HG02610 (cell line): ENCODE results near the gene LRRN4.

Source experiments
- ATAC-seq: cut with Tn5 transposase; IDR thresholded peaks from one replicate; pipeline ENCODE4 v1.9.1; 2021; ENCODE audit warnings: mild to moderate bottlenecking, moderate library complexity; ENCODE audit not compliant: unreplicated experiment

Gene LRRN4

DNA sequence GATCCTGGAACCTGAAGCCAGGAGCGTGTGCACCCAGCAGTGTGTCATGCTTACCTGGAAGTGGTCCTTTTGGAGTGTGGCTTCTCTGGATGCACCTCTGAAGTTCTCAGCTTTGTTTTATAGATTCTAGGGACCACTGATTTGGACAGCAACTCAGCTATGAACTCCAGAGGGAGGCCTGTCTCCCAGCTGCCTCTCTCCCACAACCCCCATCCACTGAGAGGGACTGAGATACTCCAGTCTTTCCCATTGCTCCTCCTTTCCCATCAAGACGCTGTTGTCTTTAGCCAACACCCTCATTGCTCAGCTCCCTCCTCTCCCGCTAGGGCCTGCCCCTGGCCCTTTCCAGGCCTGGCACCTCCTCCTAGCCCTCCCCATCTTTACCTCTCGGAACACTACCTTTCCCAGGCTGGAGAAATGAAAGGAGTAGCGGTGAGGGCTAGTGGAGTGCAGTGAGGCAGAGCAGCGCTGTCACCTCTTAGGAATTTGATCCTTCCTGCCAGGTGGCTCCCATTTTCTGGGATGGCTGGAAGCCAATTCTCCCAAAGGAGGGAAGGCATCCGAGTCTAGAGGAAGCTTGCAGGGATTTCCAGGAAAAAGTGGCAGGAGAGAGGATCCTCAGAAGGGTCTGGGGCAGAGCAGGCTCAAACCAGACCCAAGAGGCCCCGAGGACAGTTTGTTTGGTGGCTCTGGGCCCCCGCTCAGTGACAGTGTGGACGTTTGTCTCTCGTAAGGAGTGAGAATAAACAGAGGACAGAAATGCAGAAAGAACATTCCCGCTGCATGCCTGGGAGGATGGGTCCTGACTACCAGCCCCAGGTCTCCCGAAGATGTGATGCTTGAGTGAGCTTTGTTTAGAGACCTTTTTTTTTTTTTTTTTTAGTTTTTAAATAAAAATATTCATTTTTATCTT lies at the start of gene LRRN4:
Gene LRRN4 (minus strand): TSS at position 285 of the 913 bp plus-strand sequence. CDS start 1,261 bp downstream, outside the sequence.
- ATAC-seq = no peak

DNA sequence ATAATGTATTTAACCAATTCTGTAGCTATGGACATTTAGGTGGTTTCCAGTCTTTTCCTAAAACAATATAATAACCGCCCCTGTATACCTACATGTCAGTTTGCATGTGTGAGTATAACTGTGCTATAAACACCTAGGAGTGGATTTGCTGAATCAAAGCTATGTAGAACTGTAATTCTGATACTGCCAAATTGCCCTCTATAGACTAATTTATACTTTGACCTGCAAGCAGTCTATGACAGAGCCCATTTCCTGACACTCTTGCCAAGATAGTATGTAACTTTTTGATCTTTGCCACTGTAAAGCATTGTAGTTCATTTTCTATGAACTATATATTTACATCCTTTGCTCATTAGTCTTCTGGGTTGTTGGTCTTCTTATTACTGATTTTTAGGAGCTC lies 49.4 kb upstream of the LRRN4 start:
- no peak for ATAC-seq

DNA sequence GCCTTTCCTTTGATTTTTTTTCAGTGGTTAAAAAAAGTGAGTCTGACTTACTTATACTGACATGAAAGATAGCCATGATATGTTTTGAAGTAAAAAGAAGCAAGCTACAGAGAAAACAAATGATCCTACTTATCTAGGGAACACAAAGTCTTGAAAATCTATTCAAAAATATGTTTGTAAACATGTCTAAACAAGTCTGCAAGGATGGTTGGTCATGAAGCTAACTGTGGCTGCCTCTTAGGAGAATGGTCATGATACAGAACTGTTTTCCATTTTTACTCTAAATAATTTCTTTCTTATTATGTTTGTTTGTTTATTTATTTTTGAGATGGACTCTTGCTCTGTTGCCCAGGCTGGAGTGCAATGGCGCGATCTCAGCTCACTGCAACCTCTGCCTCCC lies 47.5 kb upstream of the LRRN4 start:
- no peak for ATAC-seq

DNA sequence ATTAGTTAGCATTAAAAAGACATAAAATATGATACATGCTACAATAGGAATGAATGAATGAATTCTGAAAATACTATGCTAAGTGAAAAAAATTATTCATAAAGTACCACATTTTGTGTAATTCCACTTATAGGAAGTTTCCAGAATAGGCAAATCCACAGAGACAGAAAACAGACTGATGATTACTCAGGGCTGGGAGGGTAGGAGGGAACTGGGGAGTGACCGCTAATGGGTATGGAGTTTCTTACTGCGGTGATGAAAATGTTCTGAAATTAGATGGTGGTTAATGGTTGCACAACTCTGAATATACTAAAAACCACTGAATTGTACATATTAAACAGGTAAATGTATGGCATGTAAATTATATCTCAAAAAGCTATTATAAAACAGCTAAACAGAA lies 46.4 kb upstream of the LRRN4 start:
- ATAC-seq = no peak

DNA sequence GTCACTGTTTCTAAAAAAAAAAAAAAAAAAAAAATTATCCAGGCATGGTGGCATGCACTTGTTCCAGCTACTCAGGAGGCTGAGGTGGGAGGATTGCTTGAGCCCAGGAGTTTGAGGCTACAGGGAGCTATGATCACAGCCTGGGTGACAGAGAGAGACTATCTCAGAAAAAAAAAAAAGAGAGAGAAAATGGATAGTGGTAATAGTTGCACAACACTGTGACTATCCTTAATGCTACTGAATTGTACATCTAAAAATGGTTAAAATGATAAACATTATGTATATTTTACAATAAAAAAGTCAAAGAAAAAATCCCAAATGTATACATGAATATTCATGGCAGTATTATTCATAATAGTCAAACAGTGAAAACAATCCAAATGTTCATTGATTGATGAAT lies 46.0 kb upstream of the LRRN4 start:
- no peak for ATAC-seq

DNA sequence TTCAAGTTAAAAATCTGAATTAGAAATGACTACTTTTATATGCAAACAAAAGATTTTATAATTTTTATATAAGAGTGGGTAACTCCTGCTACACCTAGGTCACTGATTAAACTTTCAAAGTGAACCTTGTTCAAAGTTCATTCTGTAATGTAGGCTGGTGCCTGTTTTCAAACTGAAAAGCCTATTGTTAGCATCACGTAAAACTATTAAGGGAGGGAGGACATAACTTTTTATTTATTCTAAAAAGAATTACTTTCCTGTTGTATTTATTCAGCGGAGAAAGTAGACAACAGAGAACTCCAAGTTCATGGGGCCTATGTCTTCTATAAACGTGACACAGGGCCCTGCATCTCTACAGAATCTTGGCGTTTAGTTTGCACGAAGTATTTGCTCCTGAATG lies 41.5 kb upstream of the LRRN4 start:
- no peak for ATAC-seq

DNA sequence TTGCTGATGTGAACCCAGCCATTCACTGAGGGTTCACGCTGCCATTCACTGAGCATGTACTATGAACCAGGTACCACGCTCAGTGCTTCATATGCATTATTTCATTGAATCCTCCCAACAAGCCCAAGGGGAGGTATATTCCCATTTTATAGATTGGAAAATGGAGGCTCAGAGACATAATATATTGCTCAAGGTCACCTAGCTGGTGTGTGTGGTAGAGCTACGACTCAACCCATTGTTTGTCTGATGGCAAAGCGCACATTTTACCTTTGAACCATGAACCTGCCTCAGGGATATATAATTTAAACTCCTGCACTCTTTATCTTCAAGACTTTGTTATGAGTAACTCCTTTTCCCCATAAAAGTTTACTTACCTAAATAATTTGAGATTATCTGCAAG lies 40.7 kb upstream of the LRRN4 start:
- ATAC-seq = no peak

DNA sequence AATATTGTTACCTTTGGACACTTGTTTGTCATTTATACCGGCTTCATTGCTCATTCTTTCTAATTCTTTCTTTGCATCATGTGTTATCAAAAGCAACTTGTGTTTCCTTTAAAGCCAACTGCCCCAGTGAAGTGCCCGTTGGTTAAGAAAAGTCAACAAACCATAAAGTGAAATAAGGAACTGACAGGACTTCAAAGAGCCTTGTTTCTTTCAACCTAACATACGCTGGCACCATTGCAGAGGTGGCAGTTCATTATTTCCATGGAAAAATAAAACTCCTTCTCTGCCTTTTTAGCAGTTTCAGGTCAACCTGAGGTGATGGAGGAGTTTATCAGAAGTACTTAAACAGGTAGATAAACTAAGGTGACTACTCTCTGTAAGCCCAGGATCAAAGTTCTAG lies 40.2 kb upstream of the LRRN4 start:
- no peak for ATAC-seq

DNA sequence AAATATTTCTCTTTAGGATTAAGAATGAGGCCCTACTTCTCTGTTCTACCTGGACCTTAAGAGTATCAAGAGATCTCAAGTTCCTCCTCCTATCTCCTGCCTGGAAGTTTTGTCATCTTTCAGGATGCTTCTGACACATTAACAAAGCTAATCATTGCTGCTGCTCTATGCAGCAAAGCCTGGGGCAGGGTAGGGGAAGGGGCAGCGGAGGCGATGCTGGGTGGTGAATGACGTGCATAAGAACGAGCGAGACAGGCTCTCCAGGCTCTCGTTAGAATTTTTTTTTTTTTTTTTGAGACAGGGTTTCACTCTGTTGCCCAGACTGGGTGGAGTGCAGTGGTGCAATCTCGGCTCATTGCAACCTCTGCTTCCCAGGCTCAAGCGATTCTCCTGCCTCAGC lies 37.8 kb upstream of the LRRN4 start:
- no peak for ATAC-seq

DNA sequence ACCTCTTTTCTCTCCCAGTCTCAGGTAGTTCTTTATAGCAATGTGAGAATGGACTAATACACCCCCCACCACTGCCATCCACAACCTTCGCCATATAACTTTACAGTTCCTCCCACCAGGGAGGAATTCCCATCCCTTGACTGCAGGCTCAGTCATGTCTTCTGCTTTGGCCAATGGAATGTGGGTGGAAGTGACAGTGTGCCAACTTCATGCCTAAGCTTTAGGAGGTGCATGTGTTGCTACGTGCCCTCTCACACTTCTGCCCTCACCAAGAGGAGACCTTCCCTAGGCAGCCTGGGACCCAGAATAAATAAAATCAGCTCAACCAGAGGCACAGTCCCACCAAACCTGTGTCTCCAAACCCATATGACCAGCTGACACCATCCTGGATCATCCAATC lies 33.0 kb upstream of the LRRN4 start:
- ATAC-seq = no peak

DNA sequence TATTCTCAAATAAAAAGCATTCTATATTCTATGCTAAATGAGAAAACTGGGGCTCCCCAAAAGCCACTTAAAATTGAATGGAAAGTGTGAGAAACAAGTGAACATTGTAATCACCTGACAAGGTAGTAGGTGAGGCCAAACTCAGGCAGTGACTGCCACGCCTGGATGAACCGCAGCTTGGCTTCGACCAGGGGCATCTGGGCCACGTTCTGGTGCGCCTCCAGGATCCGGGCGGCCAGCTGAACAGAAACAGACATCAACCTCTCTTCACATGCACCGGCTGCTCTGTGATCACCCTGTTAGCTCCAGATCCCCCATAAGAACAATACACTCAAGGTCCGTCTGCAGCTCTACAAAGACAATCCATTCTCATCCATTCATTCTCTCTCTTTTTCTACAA lies 30.1 kb upstream of the LRRN4 start:
- ATAC-seq = no peak

DNA sequence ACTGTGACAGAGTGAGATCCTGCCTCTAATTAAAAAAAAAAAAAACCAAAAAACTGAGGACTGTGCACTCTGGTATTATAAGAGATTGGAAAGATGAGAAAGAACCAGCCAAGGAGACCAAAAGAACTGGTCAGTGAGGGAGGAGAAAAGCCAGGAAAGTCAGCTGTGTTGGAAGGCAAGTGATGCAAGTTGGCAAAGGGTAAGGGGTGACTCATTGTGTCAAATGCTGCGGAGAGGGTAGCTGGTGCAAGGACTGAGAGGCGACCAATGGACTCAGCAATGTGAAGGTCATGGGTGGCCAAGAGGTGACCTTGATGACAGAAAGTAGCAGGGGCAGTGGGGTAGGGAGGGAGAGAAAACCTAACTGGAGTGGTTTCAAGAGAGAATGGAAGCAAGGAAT lies 27.4 kb upstream of the LRRN4 start:
- ATAC-seq = no peak

DNA sequence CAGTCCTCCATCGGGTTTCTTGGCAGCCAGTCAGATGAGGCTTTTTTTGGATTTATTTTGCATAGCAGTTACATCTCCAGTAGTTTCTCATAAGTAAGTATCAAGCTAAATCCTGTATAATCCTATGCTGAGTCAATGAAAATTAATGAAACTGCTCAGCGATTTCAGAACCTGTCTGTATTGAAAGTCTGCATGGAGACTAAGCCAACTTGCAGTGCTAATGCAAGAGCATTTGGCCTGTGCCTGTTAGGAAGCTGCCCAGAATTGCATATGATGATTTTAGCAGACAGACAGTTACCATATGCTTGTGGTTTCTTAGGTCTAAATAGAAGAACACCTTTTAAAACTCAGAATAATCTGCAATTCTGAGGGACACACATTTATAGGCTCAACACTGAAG lies 25.2 kb upstream of the LRRN4 start:
- no peak for ATAC-seq

DNA sequence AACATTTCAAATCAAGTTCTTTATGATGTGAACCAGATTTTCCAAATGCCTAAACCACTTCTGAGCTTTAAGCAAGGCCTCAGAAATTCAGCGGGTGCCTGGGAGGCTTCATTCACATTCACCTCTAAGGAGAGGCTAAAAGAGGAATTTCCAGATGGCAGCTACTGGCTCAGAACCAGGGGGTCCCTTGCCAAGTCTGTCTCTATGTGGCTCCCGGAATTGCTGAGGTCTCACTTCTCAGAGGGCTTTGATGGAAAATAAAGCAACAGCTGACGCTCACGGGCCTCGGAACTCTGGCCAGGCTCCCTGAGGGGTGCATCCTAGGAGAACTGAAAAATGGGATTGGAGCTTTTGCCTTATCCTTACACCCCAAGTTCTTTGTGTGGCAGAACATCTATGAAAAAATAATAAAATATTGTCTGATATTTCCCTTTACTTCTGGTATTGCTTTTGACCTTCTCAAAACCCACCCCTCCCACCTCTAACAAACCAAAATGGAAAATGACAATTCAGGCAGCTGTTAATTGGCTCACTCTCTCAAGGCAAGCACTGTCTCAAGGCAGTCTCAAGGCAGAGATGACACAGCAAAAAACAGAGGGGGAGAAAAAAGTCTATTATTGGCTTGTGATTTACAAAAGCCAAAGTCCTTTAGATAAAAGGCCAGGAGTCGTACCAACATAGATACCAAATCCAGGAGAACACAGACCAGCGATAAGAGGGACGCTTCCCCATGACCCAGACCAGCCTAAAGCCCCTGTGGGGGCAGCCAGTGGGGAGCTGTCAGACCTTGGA lies 21.8 kb upstream of the LRRN4 start:
- ATAC-seq = no peak

DNA sequence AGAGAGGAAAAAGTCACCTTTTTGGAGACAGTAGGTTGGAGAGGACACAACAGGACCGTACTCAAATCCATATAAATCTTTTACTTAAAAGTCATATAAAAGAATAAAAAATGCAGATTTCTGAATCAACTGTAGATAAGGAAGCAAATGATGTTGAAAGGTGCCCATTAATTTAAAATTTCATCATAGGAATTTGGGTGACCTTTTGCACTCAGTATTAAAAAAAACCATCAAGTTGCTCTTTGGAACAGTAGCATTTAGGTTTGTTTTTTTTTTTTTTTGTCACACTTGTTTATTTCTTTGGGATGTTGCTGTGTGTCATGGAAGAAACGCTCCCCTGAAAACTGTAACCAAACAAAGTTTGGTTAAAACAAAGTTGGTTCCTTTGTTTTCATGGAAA lies 20.9 kb upstream of the LRRN4 start:
- ATAC-seq = no peak

DNA sequence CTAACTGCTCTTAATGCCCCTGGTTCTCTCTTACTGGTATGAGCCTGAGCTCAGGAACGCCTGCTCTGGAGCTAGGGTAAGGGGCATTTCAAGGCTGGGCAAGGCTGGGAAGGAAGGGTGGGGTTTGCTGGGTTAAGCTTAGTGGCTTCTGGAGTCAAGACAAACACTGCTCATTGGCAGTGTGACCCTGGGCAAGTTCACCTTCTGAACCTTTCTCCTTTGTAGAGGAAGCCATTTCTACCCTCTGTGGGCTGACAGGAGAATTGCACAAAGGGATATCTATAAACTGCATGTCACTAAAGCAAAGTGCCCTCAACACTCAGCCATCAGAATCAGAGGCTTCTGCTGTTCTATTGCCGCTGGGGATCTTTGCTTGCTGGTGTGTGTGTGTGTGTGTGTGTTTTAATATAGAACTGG lies 20.3 kb upstream of the LRRN4 start:
- ATAC-seq = peak; percentile 56

DNA sequence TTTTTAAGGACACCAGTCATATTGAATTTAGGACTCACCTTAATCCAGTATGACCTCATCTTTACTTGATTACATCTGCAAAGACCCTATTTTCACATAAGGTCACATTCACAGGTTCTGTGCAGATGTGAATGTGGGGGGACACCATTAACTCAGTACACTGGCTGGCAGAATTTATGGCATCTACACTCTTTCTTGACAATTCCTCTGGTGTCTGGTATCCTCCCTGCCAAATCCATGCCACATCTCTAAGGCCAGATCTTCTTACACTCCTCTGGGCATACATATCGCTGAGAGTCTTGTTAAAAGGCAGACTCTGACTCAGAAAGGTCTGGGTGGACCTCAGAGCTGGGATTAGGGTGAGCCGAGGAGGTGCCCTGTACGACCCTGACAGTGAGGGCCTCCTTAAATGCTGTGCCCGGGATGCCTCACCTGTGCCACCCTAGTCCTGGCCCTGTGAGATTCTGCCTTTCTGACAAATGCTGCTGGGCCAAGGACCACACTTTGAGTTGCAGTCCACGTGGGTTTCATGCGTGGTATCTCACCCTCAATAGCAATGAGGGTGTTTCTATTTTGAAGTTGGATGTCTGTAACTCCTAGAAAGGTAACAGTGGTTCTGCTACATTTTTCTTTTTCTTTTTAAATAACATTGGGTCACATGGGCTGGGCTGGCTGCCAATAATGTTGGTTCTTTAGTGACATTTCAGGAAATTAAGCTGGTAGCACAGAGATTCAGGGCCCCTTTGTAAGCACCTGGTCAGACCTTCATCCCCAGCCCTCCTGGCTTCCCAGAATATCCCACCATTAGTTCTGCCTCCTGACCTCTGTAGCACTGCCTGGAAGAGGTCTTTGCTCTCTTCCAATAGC lies 17.2 kb upstream of the LRRN4 start:
- ATAC-seq = no peak

DNA sequence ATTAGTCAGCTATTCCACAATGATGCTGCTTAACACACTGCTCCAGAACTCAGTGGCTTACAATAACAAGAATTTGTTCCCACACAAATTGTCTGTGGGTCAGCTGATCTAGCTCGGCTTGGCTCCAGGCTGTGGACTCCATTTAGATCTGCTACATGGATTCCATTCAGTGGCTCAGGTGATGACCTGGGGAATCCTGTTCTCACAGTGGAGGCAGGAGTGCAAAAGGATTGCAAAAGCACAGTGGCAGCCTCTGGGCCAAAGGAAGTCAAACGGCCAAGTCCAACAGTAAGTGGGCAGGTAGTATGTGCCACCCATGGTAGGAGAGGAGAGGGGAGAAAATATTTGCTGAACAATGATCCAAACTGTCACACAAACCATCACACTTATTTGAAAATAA lies 15.8 kb upstream of the LRRN4 start:
- ATAC-seq = no peak

DNA sequence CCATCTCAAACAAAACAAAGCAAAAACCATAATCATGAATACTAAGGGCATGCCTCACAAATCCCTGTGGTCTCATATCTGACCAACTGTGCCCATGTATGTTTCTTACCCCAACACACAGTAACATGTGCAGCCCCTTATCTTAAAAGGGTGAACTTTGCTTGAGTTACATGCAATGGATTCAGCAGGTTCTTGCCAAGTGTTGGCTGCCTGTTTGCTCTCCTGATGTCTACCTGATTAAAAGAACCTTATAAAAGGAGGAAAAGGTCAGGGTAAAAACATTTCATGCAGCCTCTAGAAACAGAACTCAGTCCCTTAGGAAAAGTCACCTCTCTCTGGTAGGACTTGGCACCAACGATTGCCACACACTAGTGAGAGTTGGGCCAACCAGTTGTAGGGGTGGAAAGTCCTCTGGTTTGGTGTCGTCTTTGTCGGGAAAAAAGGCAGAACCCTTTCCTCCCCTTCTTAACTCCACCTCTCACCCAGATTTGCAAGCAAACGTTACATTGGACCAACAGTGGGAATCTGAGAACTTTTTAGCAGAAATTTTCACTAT lies 14.0 kb upstream of the LRRN4 start:
- ATAC-seq = no peak

DNA sequence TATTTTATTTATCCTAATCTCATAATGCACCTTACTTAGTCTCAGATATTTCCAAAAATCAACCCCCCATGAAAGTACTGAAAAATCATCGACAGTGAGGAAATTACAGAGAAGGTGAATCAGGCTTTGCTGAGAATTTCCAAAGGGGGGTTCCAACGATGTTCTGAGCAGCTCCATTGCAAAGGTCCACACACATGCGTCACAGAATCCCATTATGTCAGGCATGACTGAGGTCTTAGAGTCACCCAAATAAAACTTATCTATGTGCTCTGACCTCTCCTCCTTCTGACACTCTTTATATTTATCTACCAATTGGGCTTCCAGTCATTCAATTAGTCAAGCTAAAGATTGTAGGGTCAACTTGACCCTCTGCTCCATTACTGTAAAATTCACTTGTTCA lies 12.7 kb upstream of the LRRN4 start:
- no peak for ATAC-seq

DNA sequence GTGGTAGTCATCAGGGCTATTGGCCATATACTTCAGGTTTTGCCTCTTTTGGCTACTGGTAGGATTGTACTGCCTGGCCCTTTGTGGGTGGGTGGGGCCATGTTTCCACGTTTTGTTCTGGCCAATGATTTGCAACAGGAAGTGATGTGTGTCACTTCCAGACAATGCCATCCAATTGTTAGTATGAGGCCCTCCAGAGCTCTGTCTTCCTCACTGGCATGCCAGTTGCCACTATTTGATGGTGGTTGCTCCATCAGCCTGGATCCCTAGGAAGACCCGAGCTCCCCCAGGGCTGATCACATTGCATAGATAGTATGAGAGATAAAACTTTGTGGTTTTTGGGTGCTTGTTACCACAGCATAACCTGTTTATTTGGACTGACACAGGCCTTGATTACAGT lies 7.7 kb upstream of the LRRN4 start:
- ATAC-seq = no peak
